SK-N-DZ (cell line): ENCODE results near the gene ACTL7B.

Experiments used
- small RNA-seq, 2 experiments: library from RNA; depleted of rRNA; stranded (forward); fragments of <200 nt; gene quantifications; one replicate each; pipeline ENCODE3, GENCODE V24; 2014

The ACTL7B gene

Small RNA genes lying within 50 kb of the gene (small RNA-seq; reads per million reads assigned to genes)
- 0 reads per million in 2 experiments for gene AL359692.1
